GM19452 (cell line): ENCODE results near the gene ANKRD37.

Experiments used
- ATAC-seq: cut with Tn5 transposase; IDR thresholded peaks from one replicate; pipeline ENCODE4 v1.9.1; 2021; ENCODE audit not compliant: unreplicated experiment

The ANKRD37 gene

GRCh38 chr4:185412412-185412811 is 15.8 kb downstream of the ANKRD37 start:
- ATAC-seq, result no peak

- no peak for ATAC-seq
Observed at GRCh38 chr4:185416955-185417354, 20.3 kb downstream of the ANKRD37 start.

- no peak for ATAC-seq
Observed at GRCh38 chr4:185421366-185422124, 24.9 kb downstream of the ANKRD37 start.

GRCh38 chr4:185424905-185425646 is 28.4 kb downstream of the ANKRD37 start:
- peak; percentile 0 for ATAC-seq

GRCh38 chr4:185425647-185426352 is 29.2 kb downstream of the ANKRD37 start, which contains the start of gene UFSP2:
TSS of gene UFSP2 (minus strand) at chr4:185425964. CDS start at chr4:185425868, 96 bp downstream.
- ATAC-seq, result peak; percentile 95

GRCh38 chr4:185426960-185427688 is 30.5 kb downstream of the ANKRD37 start:
- no peak for ATAC-seq

GRCh38 chr4:185429660-185430059 is 33.0 kb downstream of the ANKRD37 start:
- ATAC-seq, result no peak

GRCh38 chr4:185435466-185435865 is 38.8 kb downstream of the ANKRD37 start:
- ATAC-seq, result no peak

GRCh38 chr4:185437809-185438208 is 41.2 kb downstream of the ANKRD37 start:
- ATAC-seq, result no peak

- no peak for ATAC-seq
Observed at GRCh38 chr4:185441479-185441878, 44.8 kb downstream of the ANKRD37 start.

- ATAC-seq, result no peak
Observed at GRCh38 chr4:185445209-185445608, 48.6 kb downstream of the ANKRD37 start.
